CD4-positive, alpha-beta T cell (primary cell): ENCODE data around the gene TICRR. TPM values are rescaled to one million over a fixed set of nuclear protein-coding genes. Genes with fewer than 3 reads are reported as not detected.

Experiments
- ATAC-seq: fragments of 200-7000 bp; cut with Tn5 transposase; one replicate; pipeline ENCODE4 v1.10.0; 2022; ENCODE audit warnings: mild to moderate bottlenecking; ENCODE audit not compliant: poor library complexity
- CTCF ChIA-PET: fragments of 350-600 bp; sonication (Branson Sonifier 250); formaldehyde crosslinking; loops from one replicate; lab custom pipeline; 2021; ENCODE audit warnings: antibody characterized with exemption, inconsistent platforms; lab: Charles Lee
- POLR2A ChIA-PET: fragments of 350-600 bp; sonication (Branson Sonifier 250); formaldehyde crosslinking; loops from one replicate; lab custom pipeline; 2021; ENCODE audit warnings: antibody characterized with exemption, inconsistent platforms; lab: Charles Lee
- DNase-seq, 14 experiments: peaks; one replicate each; pipeline ENCODE4 v3.0.0-alpha.2; 2013 to 2020; ENCODE audit warnings: mixed read lengths in 2 of 14
- H3K27ac ChIP-seq, 2 donors: one replicate each; pipeline versions ENCODE4 v1.5.1 to v1.7.0; 2013; ENCODE audit warnings: low read length in 2 of 2, low read depth in 1 of 2, mild to moderate bottlenecking in 1 of 2
- H3K27me3 ChIP-seq, 2 experiments: 1 replicate in 1 of 2; 2 replicates in 1 of 2; pipeline versions ENCODE4 v1.6.1 to v1.7.0; 2013; ENCODE audit warnings: low read length in 2 of 2, control low read depth in 1 of 2, mild to moderate bottlenecking in 1 of 2, moderate library complexity in 1 of 2; ENCODE audit not compliant: insufficient read depth in 2 of 2, control insufficient read depth in 1 of 2
- H3K36me3 ChIP-seq: one replicate; pipeline ENCODE4 v1.6.1; 2013; ENCODE audit warnings: low read length, control low read depth; ENCODE audit not compliant: insufficient read depth
- H3K4me1 ChIP-seq: one replicate; pipeline ENCODE4 v1.6.1; 2013; ENCODE audit warnings: low read length, control low read depth; ENCODE audit not compliant: insufficient read depth
- H3K4me3 ChIP-seq: one replicate; pipeline ENCODE4 v1.5.1; 2013; ENCODE audit warnings: mild to moderate bottlenecking, low read length, moderate library complexity
- H3K9me3 ChIP-seq, 2 experiments: 1 replicate in 1 of 2; 2 replicates in 1 of 2; pipeline versions ENCODE4 v1.6.1 to v1.7.0; 2013; ENCODE audit warnings: low read length in 2 of 2, mild to moderate bottlenecking in 2 of 2, control low read depth in 1 of 2, moderate library complexity in 1 of 2; ENCODE audit not compliant: control insufficient read depth in 1 of 2, insufficient read depth in 1 of 2
- H3K27ac Mint-ChIP-seq: one replicate; pipeline ENCODE4 v1.8.0; 2020; ENCODE audit warnings: mixed read lengths
- H3K27me3 Mint-ChIP-seq: one replicate; pipeline ENCODE4 v1.8.0; 2021; ENCODE audit warnings: mixed read lengths
- H3K36me3 Mint-ChIP-seq: one replicate; pipeline ENCODE4 v1.8.0; 2021; ENCODE audit warnings: low read depth, mixed read lengths
- H3K4me1 Mint-ChIP-seq: one replicate; pipeline ENCODE4 v1.8.0; 2021; ENCODE audit warnings: low read depth, mixed read lengths
- H3K4me3 Mint-ChIP-seq: one replicate; pipeline ENCODE4 v1.8.0; 2020; ENCODE audit warnings: mild to moderate bottlenecking, mixed read lengths
- H3K9me3 Mint-ChIP-seq: one replicate; pipeline ENCODE4 v1.8.0; 2020; ENCODE audit warnings: mixed read lengths
- intact Hi-C, 2 experiments: fragments of 100-400 bp; cut with DNase I in 1 of 2; cut with micrococcal nuclease in 1 of 2; formaldehyde crosslinking; loops; one replicate each; pipeline versions ENCODE4 v1.15.1 to v1.9.0; 2023 to 2025; cut with DNase I, micrococcal nuclease
- total RNA-seq, 174 experiments: library from RNA in 2 of 174; stranded (reverse) in 2 of 174; gene quantifications; one replicate each; pipeline ENCODE4 v1.2.3 and lab custom pipeline; 2021 to 2026
- TF ChIP-seq, protein P1 (sequence below): fragments of 200-600 bp; IDR thresholded peaks from one replicate; pipeline ENCODE4 v1.8.0; 2022; ENCODE audit warnings: antibody characterized with exemption, mild to moderate bottlenecking

The TICRR gene
- total RNA-seq, 2 experiments from 2014 or later, result 0.05 to 0.06 TPM

- TF ChIP-seq, protein P1, sequence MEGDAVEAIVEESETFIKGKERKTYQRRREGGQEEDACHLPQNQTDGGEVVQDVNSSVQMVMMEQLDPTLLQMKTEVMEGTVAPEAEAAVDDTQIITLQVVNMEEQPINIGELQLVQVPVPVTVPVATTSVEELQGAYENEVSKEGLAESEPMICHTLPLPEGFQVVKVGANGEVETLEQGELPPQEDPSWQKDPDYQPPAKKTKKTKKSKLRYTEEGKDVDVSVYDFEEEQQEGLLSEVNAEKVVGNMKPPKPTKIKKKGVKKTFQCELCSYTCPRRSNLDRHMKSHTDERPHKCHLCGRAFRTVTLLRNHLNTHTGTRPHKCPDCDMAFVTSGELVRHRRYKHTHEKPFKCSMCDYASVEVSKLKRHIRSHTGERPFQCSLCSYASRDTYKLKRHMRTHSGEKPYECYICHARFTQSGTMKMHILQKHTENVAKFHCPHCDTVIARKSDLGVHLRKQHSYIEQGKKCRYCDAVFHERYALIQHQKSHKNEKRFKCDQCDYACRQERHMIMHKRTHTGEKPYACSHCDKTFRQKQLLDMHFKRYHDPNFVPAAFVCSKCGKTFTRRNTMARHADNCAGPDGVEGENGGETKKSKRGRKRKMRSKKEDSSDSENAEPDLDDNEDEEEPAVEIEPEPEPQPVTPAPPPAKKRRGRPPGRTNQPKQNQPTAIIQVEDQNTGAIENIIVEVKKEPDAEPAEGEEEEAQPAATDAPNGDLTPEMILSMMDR, result no peak
- H3K27me3 ChIP-seq, result no peaks in the 10 kb centered on the region
- no peaks in the 10 kb centered on the region for H3K36me3 ChIP-seq
- CTCF ChIA-PET, result no interaction called here
- Mint-ChIP-seq H3K27me3 (no peaks in the 10 kb centered on the region), H3K4me3 (no peak overlapping the region), H3K4me1 (no peaks in the 10 kb centered on the region), H3K9me3 (no peaks in the 10 kb centered on the region), H3K27ac (no peak overlapping the region), H3K36me3 (no peaks in the 10 kb centered on the region)
- DNase-seq, result no peak
- ATAC-seq, result no peak
- H3K4me1 ChIP-seq, result no peaks in the 10 kb centered on the region
- H3K27ac ChIP-seq, result no peak overlapping the region
- POLR2A ChIA-PET, result no interaction called here
- intact Hi-C loops, result no loop called here
- peaks cover 0 to 5% of the 10 kb centered on the region in 2 experiments for H3K9me3 ChIP-seq
- no peak overlapping the region for H3K4me3 ChIP-seq
Observed at GRCh38 chr15:89675606-89676005, 100.3 kb downstream of the TICRR start.

GRCh38 chr15:89677381-89677780, 102.1 kb downstream of the TICRR start:
- Histone ChIP-seq H3K4me3 (no peak overlapping the region), H3K27me3 (no peaks in the 10 kb centered on the region), H3K27ac (no peak overlapping the region), H3K9me3 (peaks cover 0 to 5% of the 10 kb centered on the region in 2 experiments), H3K36me3 (no peaks in the 10 kb centered on the region), H3K4me1 (no peaks in the 10 kb centered on the region)
- TF ChIP-seq, protein P1, result no peak
- ATAC-seq (no peak), DNase-seq (no peak)
- CTCF ChIA-PET, result no interaction called here
- Mint-ChIP-seq H3K27me3 (no peaks in the 10 kb centered on the region), H3K27ac (no peak overlapping the region), H3K9me3 (no peaks in the 10 kb centered on the region), H3K36me3 (no peaks in the 10 kb centered on the region), H3K4me3 (no peak overlapping the region), H3K4me1 (no peaks in the 10 kb centered on the region)
- intact Hi-C loops, result no loop called here
- POLR2A ChIA-PET, result no interaction called here

Other genes starting within 250 kb of the TICRR start
- 100 to 1,000 TPM; 139 to 140 TPM for gene POLG, start 240.6 kb upstream of the TICRR start, total RNA-seq
- gene RHCG, start 78.9 kb upstream of the TICRR start, total RNA-seq, result not detected
- gene KIF7, start 80.0 kb downstream of the TICRR start, total RNA-seq, result under 1 TPM; 0.08 to 0.20 TPM
- gene PLIN1, start 103.9 kb downstream of the TICRR start, total RNA-seq, result under 1 TPM; 0.08 to 0.22 TPM
- under 1 TPM; 0.22 TPM for gene PEX11A, start 115.3 kb downstream of the TICRR start, total RNA-seq
- gene WDR93, start 115.3 kb downstream of the TICRR start, total RNA-seq, result not detected
- under 1 TPM in 1 of 2 experiments, not detected in 1; 0.22 TPM for gene MESP1, start 175.8 kb downstream of the TICRR start, total RNA-seq
- gene MESP2, start 200.9 kb downstream of the TICRR start, total RNA-seq, result not detected
- 1 to 10 TPM; 1.9 to 2.7 TPM for gene ANPEP, start 239.4 kb downstream of the TICRR start, total RNA-seq